Neural progenitor cell (in vitro differentiated cells): ENCODE results near the gene HJV. TPM values are rescaled to one million over a fixed set of nuclear protein-coding genes. Genes with fewer than 3 reads are reported as not detected.

ENCODE experiments used
- DNase-seq: peaks from one replicate; pipeline ENCODE4 v3.0.0-alpha.2; 2016; ENCODE audit warnings: low spot score
- H2AFZ ChIP-seq: fragments of 200-600 bp; sonication (generic); replicated peaks from 2 replicates; pipeline ENCODE4 v1.6.1; 2016; ENCODE audit warnings: antibody characterized with exemption
- H3F3A ChIP-seq: fragments of 200-600 bp; sonication (generic); 2 replicates; pipeline ENCODE4 v1.6.1; 2016; ENCODE audit warnings: antibody characterized with exemption, low read depth
- H3K27ac ChIP-seq: fragments of 200-600 bp; sonication (generic); 2 replicates; pipeline ENCODE4 v1.5.1; 2016; ENCODE audit warnings: mild to moderate bottlenecking
- H3K27me3 ChIP-seq: fragments of 200-600 bp; sonication (generic); 2 replicates; pipeline ENCODE4 v1.6.1; 2016; ENCODE audit warnings: mild to moderate bottlenecking, moderate library complexity
- H3K36me3 ChIP-seq: fragments of 200-600 bp; sonication (generic); 2 replicates; pipeline ENCODE4 v1.5.1; 2016
- H3K4me1 ChIP-seq: fragments of 200-600 bp; sonication (generic); 2 replicates; pipeline ENCODE4 v1.6.1; 2016; ENCODE audit warnings: mixed run types
- H3K4me2 ChIP-seq: fragments of 200-600 bp; sonication (generic); 2 replicates; pipeline ENCODE4 v1.6.1; 2016
- H3K4me3 ChIP-seq: fragments of 200-600 bp; sonication (generic); 2 replicates; pipeline ENCODE4 v1.5.1; 2016
- H3K79me2 ChIP-seq: fragments of 200-600 bp; sonication (generic); 2 replicates; pipeline ENCODE4 v1.6.1; 2016; ENCODE audit warnings: low read depth
- H3K9ac ChIP-seq: fragments of 200-600 bp; sonication (generic); 2 replicates; pipeline ENCODE4 v1.6.1; 2016
- H3K9me3 ChIP-seq: fragments of 200-600 bp; sonication (generic); 2 replicates; pipeline ENCODE4 v1.5.1; 2016; ENCODE audit warnings: low read depth
- H4K20me1 ChIP-seq: fragments of 200-600 bp; sonication (generic); 2 replicates; pipeline ENCODE4 v1.6.1; 2016; ENCODE audit warnings: low read depth
- H3K27ac Mint-ChIP-seq: 3 replicates; pipeline ENCODE4 v1.8.0; 2021; ENCODE audit warnings: mixed read lengths
- H3K27me3 Mint-ChIP-seq: 2 replicates; pipeline ENCODE4 v1.8.0; 2022; ENCODE audit warnings: low read depth, mild to moderate bottlenecking, inconsistent platforms, moderate library complexity, mixed read lengths; ENCODE audit not compliant: insufficient read depth
- H3K36me3 Mint-ChIP-seq: 3 replicates; pipeline ENCODE4 v1.8.0; 2021; ENCODE audit warnings: mixed read lengths
- H3K4me1 Mint-ChIP-seq: 3 replicates; pipeline ENCODE4 v1.8.0; 2021; ENCODE audit warnings: mixed read lengths
- H3K4me3 Mint-ChIP-seq: 3 replicates; pipeline ENCODE4 v1.8.0; 2021; ENCODE audit warnings: mild to moderate bottlenecking, moderate library complexity, mixed read lengths
- H3K9me3 Mint-ChIP-seq: 3 replicates; pipeline ENCODE4 v1.8.0; 2020; ENCODE audit warnings: mixed read lengths
- EZH2 ChIP-seq: fragments of 200-600 bp; sonication (generic); IDR thresholded peaks from 2 replicates; pipeline ENCODE4 v1.6.1; 2017; ENCODE audit warnings: antibody characterized with exemption, mild to moderate bottlenecking, moderate library complexity
- EZH2phosphoT487 ChIP-seq: fragments of 200-600 bp; sonication (generic); IDR thresholded peaks from 2 replicates; pipeline ENCODE4 v1.6.1; 2017; ENCODE audit warnings: antibody characterized with exemption
- total RNA-seq: library from RNA; depleted of rRNA; stranded (reverse); fragments of >200 nt; gene quantifications from 2 replicates; pipeline ENCODE4 v1.2.3, GENCODE V29; 2015; ENCODE audit warnings: low replicate concordance
- TF ChIP-seq, protein P1 (sequence below): fragments of 200-600 bp; sonication (generic); IDR thresholded peaks from 2 replicates; pipeline ENCODE4 v1.5.1; 2017; ENCODE audit warnings: antibody characterized with exemption, mild to moderate bottlenecking

HJV gene
- total RNA-seq, 1 donor from 2014 or later, result not detected

DNA sequence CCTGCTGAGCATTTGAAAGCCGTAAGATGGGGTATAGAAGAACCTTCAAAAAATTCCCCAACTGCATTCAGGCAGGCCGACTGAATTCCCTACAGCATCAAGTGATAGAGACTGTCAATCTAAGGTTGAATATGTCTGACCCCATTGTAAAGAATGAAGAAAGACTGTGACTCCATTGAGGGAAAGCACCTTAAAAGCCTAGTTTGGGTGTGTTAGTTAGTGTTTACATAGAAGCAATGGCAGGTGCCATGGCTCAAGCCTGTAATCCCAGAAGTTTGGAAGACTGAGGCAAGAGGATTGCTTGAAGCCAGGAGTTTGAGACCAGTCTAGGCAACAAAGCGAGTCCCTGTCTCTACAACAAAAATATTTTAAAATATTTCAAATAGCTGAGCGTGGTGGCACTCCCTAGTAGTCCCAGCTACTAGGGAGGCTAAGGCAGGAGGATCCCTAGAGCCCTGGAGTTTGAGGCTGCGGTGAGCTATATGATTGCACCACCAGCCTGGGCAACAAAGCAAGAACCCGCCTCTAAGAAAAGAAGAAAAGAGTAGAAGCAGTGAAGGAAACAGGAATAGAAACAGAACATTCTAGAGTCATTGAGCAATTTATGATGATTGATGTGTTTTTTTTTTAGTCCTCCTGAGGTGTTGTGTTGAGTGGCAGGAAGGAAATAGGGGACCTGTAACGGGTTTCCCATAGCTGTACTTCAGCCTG, 41.6 kb downstream of the HJV start:
- no peaks in the 10 kb centered on the region for H3K9me3 Mint-ChIP-seq
- H3K4me3 Mint-ChIP-seq, result no peak overlapping the region
- Histone ChIP-seq H3K27me3 (no peaks in the 10 kb centered on the region), H3F3A (peaks cover 18% of the 10 kb centered on the region), H3K9me3 (no peaks in the 10 kb centered on the region), H3K4me3 (no peak overlapping the region), H3K4me1 (peaks cover 11% of the 10 kb centered on the region), H3K9ac (no peak overlapping the region), H4K20me1 (no peaks in the 10 kb centered on the region), H3K36me3 (no peaks in the 10 kb centered on the region), H3K27ac (no peak overlapping the region), H3K79me2 (no peaks in the 10 kb centered on the region), H2AFZ (no peak overlapping the region), H3K4me2 (peak overlapping the region; percentile 70)
- peaks cover 6% of the 10 kb centered on the region for H3K4me1 Mint-ChIP-seq
- H3K36me3 Mint-ChIP-seq, result no peaks in the 10 kb centered on the region
- TF ChIP-seq EZH2phosphoT487 (no peak), EZH2 (no peak)
- TF ChIP-seq, protein P1, sequence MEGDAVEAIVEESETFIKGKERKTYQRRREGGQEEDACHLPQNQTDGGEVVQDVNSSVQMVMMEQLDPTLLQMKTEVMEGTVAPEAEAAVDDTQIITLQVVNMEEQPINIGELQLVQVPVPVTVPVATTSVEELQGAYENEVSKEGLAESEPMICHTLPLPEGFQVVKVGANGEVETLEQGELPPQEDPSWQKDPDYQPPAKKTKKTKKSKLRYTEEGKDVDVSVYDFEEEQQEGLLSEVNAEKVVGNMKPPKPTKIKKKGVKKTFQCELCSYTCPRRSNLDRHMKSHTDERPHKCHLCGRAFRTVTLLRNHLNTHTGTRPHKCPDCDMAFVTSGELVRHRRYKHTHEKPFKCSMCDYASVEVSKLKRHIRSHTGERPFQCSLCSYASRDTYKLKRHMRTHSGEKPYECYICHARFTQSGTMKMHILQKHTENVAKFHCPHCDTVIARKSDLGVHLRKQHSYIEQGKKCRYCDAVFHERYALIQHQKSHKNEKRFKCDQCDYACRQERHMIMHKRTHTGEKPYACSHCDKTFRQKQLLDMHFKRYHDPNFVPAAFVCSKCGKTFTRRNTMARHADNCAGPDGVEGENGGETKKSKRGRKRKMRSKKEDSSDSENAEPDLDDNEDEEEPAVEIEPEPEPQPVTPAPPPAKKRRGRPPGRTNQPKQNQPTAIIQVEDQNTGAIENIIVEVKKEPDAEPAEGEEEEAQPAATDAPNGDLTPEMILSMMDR, result no peak
- H3K27ac Mint-ChIP-seq, result no peak overlapping the region
- DNase-seq, result no peak
- H3K27me3 Mint-ChIP-seq, result peaks cover 4% of the 10 kb centered on the region

DNA sequence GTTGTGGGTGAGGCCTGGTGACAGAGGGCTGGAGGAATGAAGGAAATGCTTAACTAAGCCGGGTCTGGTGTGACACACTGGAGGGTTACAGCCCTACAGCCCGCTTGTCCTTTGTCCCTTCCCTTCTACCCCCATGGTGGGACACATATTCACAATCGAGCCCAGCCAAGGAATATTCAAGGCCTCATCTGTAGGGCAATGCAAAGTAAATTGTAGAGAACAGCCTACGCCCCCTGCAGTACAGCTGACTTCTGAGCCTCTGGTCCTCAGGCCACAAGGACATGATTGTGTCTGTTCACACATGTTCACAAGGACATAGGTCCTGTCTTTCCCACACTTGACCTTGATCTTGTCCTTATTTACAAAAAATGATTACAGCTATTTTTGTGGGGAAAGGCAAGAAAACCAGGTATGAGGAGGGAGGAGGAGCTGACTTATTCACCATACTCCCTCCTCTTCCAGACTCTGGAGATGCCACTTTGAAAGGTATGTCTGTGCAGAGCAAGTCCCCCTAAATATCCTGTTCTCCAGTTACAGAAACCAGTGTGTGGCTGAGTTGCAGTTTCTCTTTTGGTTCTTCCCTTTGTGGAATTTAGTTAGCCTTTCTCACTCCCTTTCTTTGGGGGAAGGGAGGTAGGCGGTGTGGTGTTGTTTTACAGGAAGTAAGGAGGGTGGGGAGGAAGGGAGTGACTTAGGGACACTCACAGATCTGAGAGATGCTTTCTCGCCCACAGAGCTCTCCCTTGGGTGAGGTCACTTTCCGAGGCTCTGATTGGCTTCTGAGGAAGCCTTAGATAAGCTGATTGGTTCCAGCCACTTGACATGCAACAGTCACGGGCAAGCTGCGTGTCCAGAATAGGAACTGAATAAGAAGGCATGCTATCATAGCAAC, 42.4 kb downstream of the HJV start:
- peaks cover 2% of the 10 kb centered on the region for H3K4me1 Mint-ChIP-seq
- H3K27me3 Mint-ChIP-seq, result peaks cover 4% of the 10 kb centered on the region
- H3K27ac Mint-ChIP-seq, result no peak overlapping the region
- Histone ChIP-seq H3K4me3 (peak overlapping the region; percentile 28), H3K27me3 (no peaks in the 10 kb centered on the region), H3K4me2 (peak overlapping the region; percentile 70), H3K79me2 (no peaks in the 10 kb centered on the region), H3K9ac (no peak overlapping the region), H3F3A (peaks cover 18% of the 10 kb centered on the region), H3K9me3 (no peaks in the 10 kb centered on the region), H4K20me1 (no peaks in the 10 kb centered on the region), H3K27ac (no peak overlapping the region), H2AFZ (no peak overlapping the region), H3K4me1 (peaks cover 11% of the 10 kb centered on the region), H3K36me3 (no peaks in the 10 kb centered on the region)
- DNase-seq, result peak; percentile 91
- no peak overlapping the region for H3K4me3 Mint-ChIP-seq
- no peaks in the 10 kb centered on the region for H3K9me3 Mint-ChIP-seq
- H3K36me3 Mint-ChIP-seq, result no peaks in the 10 kb centered on the region
- TF ChIP-seq EZH2, result no peak
- no peak for TF ChIP-seq EZH2phosphoT487
- TF ChIP-seq, protein P1, result peak; percentile 30

DNA sequence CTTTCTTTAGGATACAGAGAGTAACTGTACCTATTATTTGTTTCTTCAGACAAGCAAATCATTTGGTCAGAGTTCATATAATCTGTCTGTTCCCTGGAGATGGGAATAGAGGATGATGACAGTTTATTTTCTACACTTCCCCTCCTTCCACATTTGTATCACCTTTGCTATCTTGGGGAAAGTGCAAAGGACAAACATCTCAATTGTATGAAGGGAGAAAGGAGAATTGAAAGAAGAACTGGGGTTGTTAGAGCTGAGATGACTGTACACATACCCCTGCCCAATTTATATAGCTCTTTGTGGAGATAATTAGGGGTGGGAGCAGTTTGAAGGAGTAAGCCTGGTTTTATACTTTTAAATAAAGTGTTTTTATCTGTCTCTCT, 43.1 kb downstream of the HJV start:
- Histone ChIP-seq H3K4me2 (peak overlapping the region; percentile 70), H3K4me3 (no peak overlapping the region), H3F3A (peaks cover 18% of the 10 kb centered on the region), H3K9ac (no peak overlapping the region), H3K9me3 (no peaks in the 10 kb centered on the region), H2AFZ (no peak overlapping the region), H3K27me3 (no peaks in the 10 kb centered on the region), H3K27ac (no peak overlapping the region), H3K36me3 (no peaks in the 10 kb centered on the region), H3K79me2 (no peaks in the 10 kb centered on the region), H4K20me1 (no peaks in the 10 kb centered on the region), H3K4me1 (peaks cover 11% of the 10 kb centered on the region)
- DNase-seq, result no peak
- no peak overlapping the region for H3K4me3 Mint-ChIP-seq
- H3K27ac Mint-ChIP-seq, result no peak overlapping the region
- no peaks in the 10 kb centered on the region for H3K9me3 Mint-ChIP-seq
- H3K36me3 Mint-ChIP-seq, result no peaks in the 10 kb centered on the region
- peaks cover 4% of the 10 kb centered on the region for H3K27me3 Mint-ChIP-seq
- peaks cover 2% of the 10 kb centered on the region for H3K4me1 Mint-ChIP-seq
- TF ChIP-seq EZH2phosphoT487 (no peak), EZH2 (no peak)
- TF ChIP-seq, protein P1, result no peak
